Right cardiac atrium (tissue), 5 donors: ENCODE results near the gene DNAH2. TPM values are rescaled to one million over a fixed set of nuclear protein-coding genes. Genes with fewer than 3 reads are reported as not detected.

Experiments
- ATAC-seq, 2 donors: fragments of 200-7000 bp; cut with Tn5 transposase; one replicate each; pipeline versions ENCODE4 v1.8.0 to v1.9.1; 2020; ENCODE audit warnings: moderate library complexity in 2 of 2, mild to moderate bottlenecking in 1 of 2
- DNase-seq, 3 donors: peaks; one replicate each; pipeline ENCODE4 v3.0.0-alpha.2; 2020
- H3K27ac ChIP-seq: one replicate; pipeline ENCODE4 v1.5.1; 2013; ENCODE audit warnings: mild to moderate bottlenecking, low read length, control low read depth, moderate library complexity
- H3K27me3 ChIP-seq: one replicate; pipeline ENCODE4 v1.6.1; 2013; ENCODE audit not compliant: control insufficient read depth, insufficient read depth
- H3K4me1 ChIP-seq: one replicate; pipeline ENCODE4 v1.6.1; 2013; ENCODE audit warnings: low read length; ENCODE audit not compliant: control insufficient read depth, insufficient read depth
- H3K4me3 ChIP-seq: one replicate; pipeline ENCODE4 v1.5.1; 2013; ENCODE audit warnings: low read length, control low read depth
- H3K9me3 ChIP-seq: one replicate; pipeline ENCODE4 v1.6.1; 2013; ENCODE audit warnings: low read length; ENCODE audit not compliant: control insufficient read depth
- WGBS: extraction: QIAGEN DNeasy Blood & Tissue Kit; methylation state at CpG from one replicate; pipeline ENCODE4 v1.1.7; 2013; 5-methylcytosine and 5-hydroxymethylcytosine counted together
- intact Hi-C, 4 donors: fragments of 100-400 bp; cut with DNase I; formaldehyde crosslinking; loops; one replicate each; pipeline versions ENCODE4 v1.11.0 to v1.14.0; 2022 to 2023
- polyA plus RNA-seq: library from polyadenylated mRNA; stranded (reverse); fragments of 200-250 nt; gene quantifications from one replicate; pipeline ENCODE4 v1.2.3, GENCODE V29; 2013
- total RNA-seq, 4 donors: library from RNA; stranded (reverse); fragmentation: NEBNext Ultra II Directional; extraction: Animal tissue kit (Norgen Biotek cat#: 25700); gene quantifications; one replicate each; pipeline ENCODE4 v1.2.1, GENCODE V29; 2021
- donor health status: healthy with polysubstance abuse.
- donor health status: DM: no; HTN: yes; CAD: no.
- donor health status: DM: no; HTN: no; CAD: no.
- donor health status: DM: no; HTN: yes; CAD: no; lungs with severe emphysema.
- donor health status: DM: yes; HTN: yes; CAD: no.

The DNAH2 gene
- total and polyA plus RNA-seq, 5 donors: 0.03 to 0.22 (median 0.09) TPM; not detected in 1

- intact Hi-C loops: no loop called here
- no peaks in the 10 kb centered on the region for H3K27me3 ChIP-seq
- H3K4me1 ChIP-seq: no peaks in the 10 kb centered on the region
- H3K27ac ChIP-seq: no peak overlapping the region
- no peaks in the 10 kb centered on the region for H3K9me3 ChIP-seq
- DNase-seq: no peak
- no peak for ATAC-seq
- WGBS: 73% methylated on average over 3 of the region's 3 CpGs
- H3K4me3 ChIP-seq: no peak overlapping the region
Observed at GRCh38 chr17:7811251-7811650, 93.7 kb downstream of the DNAH2 start.

- no peak overlapping the region for H3K27ac ChIP-seq
- no peak overlapping the region for H3K4me3 ChIP-seq
- DNase-seq (no peak), ATAC-seq (no peak)
- intact Hi-C loops: no loop called here
- WGBS: 95% methylated on average over 5 of the region's 5 CpGs
- H3K9me3 ChIP-seq: no peaks in the 10 kb centered on the region
- H3K4me1 ChIP-seq: no peaks in the 10 kb centered on the region
- no peaks in the 10 kb centered on the region for H3K27me3 ChIP-seq
Observed at GRCh38 chr17:7814969-7815368, 97.4 kb downstream of the DNAH2 start.

GRCh38 chr17:7816926-7817642 lies 99.5 kb downstream of the DNAH2 start:
- no peaks in the 10 kb centered on the region for H3K4me1 ChIP-seq
- intact Hi-C loops: no loop called here
- no peak for DNase-seq
- WGBS: 59% methylated on average over 10 of the region's 10 CpGs
- H3K27ac ChIP-seq: no peak overlapping the region
- ATAC-seq: no peak
- no peak overlapping the region for H3K4me3 ChIP-seq
- no peaks in the 10 kb centered on the region for H3K27me3 ChIP-seq
- H3K9me3 ChIP-seq: no peaks in the 10 kb centered on the region

GRCh38 chr17:7817643-7817964 lies 100.1 kb downstream of the DNAH2 start:
- Histone ChIP-seq H3K27ac (no peak overlapping the region), H3K4me3 (no peak overlapping the region), H3K27me3 (no peaks in the 10 kb centered on the region), H3K9me3 (no peaks in the 10 kb centered on the region), H3K4me1 (no peaks in the 10 kb centered on the region)
- intact Hi-C loops: no loop called here
- no peak for DNase-seq
- WGBS: 83% methylated on average over 9 of the region's 9 CpGs
- no peak for ATAC-seq

GRCh38 chr17:7818026-7818425 lies 100.5 kb downstream of the DNAH2 start:
- ATAC-seq: no peak
- Histone ChIP-seq H3K9me3 (no peaks in the 10 kb centered on the region), H3K4me1 (no peaks in the 10 kb centered on the region), H3K4me3 (no peak overlapping the region), H3K27ac (no peak overlapping the region), H3K27me3 (no peaks in the 10 kb centered on the region)
- DNase-seq: no peak
- 83% methylated on average over 10 of the region's 10 CpGs for WGBS
- intact Hi-C loops: no loop called here

GRCh38 chr17:7818746-7819645 lies 101.5 kb downstream of the DNAH2 start:
- WGBS: 86% methylated on average over 27 of the region's 27 CpGs
- Histone ChIP-seq H3K27ac (no peak overlapping the region), H3K4me1 (no peaks in the 10 kb centered on the region), H3K4me3 (no peak overlapping the region), H3K27me3 (no peaks in the 10 kb centered on the region), H3K9me3 (no peaks in the 10 kb centered on the region)
- ATAC-seq (no peak), DNase-seq (no peak)
- intact Hi-C loops: no loop called here

- no peak for DNase-seq
- no peak overlapping the region for H3K4me3 ChIP-seq
- no peaks in the 10 kb centered on the region for H3K4me1 ChIP-seq
- intact Hi-C loops: loop anchor here in 2 of 4 donors (5.0 kb wide), 3 partner anchors 78 to 172 kb away; no protein-coding TSS in a partner anchor
- ATAC-seq: no peak
- H3K27me3 ChIP-seq: no peaks in the 10 kb centered on the region
- H3K9me3 ChIP-seq: no peaks in the 10 kb centered on the region
- 82% methylated on average over 5 of the region's 5 CpGs for whole genome bisulfite sequencing
- H3K27ac ChIP-seq: no peak overlapping the region
Observed at GRCh38 chr17:7820231-7820630, 102.7 kb downstream of the DNAH2 start.

GRCh38 chr17:7822126-7822525 lies 104.6 kb downstream of the DNAH2 start:
- 76% methylated on average over 14 of the region's 14 CpGs for WGBS
- intact Hi-C loops: loop anchor here in 2 of 4 donors (2.0 to 5.0 kb wide), 4 partner anchors 31 to 170 kb away; no protein-coding TSS in a partner anchor
- no peak for ATAC-seq
- H3K27me3 ChIP-seq: no peaks in the 10 kb centered on the region
- no peaks in the 10 kb centered on the region for H3K4me1 ChIP-seq
- H3K27ac ChIP-seq: no peak overlapping the region
- no peak overlapping the region for H3K4me3 ChIP-seq
- no peaks in the 10 kb centered on the region for H3K9me3 ChIP-seq
- DNase-seq: no peak

- no peak overlapping the region for H3K4me3 ChIP-seq
- WGBS: 90% methylated on average over 20 of the region's 20 CpGs
- intact Hi-C loops: loop anchor here in 2 of 4 donors (2.0 to 5.0 kb wide), 4 partner anchors 29 to 169 kb away; no protein-coding TSS in a partner anchor
Observed at GRCh38 chr17:7823581-7824001, 106.0 kb downstream of the DNAH2 start.

GRCh38 chr17:7824021-7824924 lies 106.7 kb downstream of the DNAH2 start:
- 84% methylated on average over 9 of the region's 9 CpGs for WGBS
- no peaks in the 10 kb centered on the region for H3K4me1 ChIP-seq
- H3K27me3 ChIP-seq: no peaks in the 10 kb centered on the region
- no peak overlapping the region for H3K4me3 ChIP-seq
- DNase-seq (no peak), ATAC-seq (no peak)
- H3K9me3 ChIP-seq: no peaks in the 10 kb centered on the region
- no peak overlapping the region for H3K27ac ChIP-seq
- intact Hi-C loops: loop anchor here in 2 of 4 donors (5.0 kb wide), 3 partner anchors 82 to 168 kb away; no protein-coding TSS in a partner anchor

More at GRCh38 chr17:7823581-7824001, 106.0 kb downstream of the DNAH2 start:
- DNase-seq: no peak
- H3K27me3 ChIP-seq: no peaks in the 10 kb centered on the region
- no peaks in the 10 kb centered on the region for H3K4me1 ChIP-seq
- ATAC-seq: no peak
- no peaks in the 10 kb centered on the region for H3K9me3 ChIP-seq
- H3K27ac ChIP-seq: no peak overlapping the region
